Measurements from ENCODE around the gene TEX14. TPM values are rescaled to one million over a fixed set of nuclear protein-coding genes. Genes with fewer than 3 reads are reported as not detected.
"Not testable (repeated sequence)": the region's sequence is repeated elsewhere in the genome, so short reads cannot be mapped to it uniquely, and the experiment has no call there.

The TEX14 gene
- total and polyA plus RNA-seq, 7 donors: 0.09 to 0.36 (median 0.28) TPM; not detected in 2

- intact Hi-C loops (cut with DNase I): no loop called here
- H3K27ac ChIP-seq: no peak overlapping the region
Measured at GRCh38 chr17:58583486-58583885, 108.4 kb downstream of the TEX14 start.

GRCh38 chr17:58582718-58583117 is 109.1 kb downstream of the TEX14 start:
- H3K27ac ChIP-seq; H3K27me3 ChIP-seq; H3K4me1 ChIP-seq; intact Hi-C loops (cut with DNase I); H3K4me3 ChIP-seq; DNase-seq; H3K36me3 ChIP-seq; H3K9me3 ChIP-seq: not testable (repeated sequence)
- WGBS, 2 donors: 77 to 92% methylated on average over 7 of the region's 7 CpGs

More at GRCh38 chr17:58583486-58583885, 108.4 kb downstream of the TEX14 start:
- TF ChIP-seq POLR2A (IDR thresholded peaks at IDR 0.05) (no peak), CTCF (IDR thresholded peaks at IDR 0.05) (no peak), EP300 (IDR thresholded peaks at IDR 0.05) (no peak), POLR2AphosphoS5 (IDR thresholded peaks at IDR 0.05) (no peak)
- H3K27me3 ChIP-seq: no peaks in the 10 kb centered on the region
- H3K4me1 ChIP-seq: peaks cover 0 to 3% (median 0%) of the 10 kb centered on the region in 4 donors
- H3K4me3 ChIP-seq: no peak overlapping the region
- no peaks in the 10 kb centered on the region for H3K9me3 ChIP-seq
- 86 to 87% methylated on average over 5 of the region's 5 CpGs for WGBS, 2 donors
- no peak for DNase-seq
- H3K36me3 ChIP-seq: no peaks in the 10 kb centered on the region

GRCh38 chr17:58580671-58581070 is 111.2 kb downstream of the TEX14 start:
- Histone ChIP-seq H3K27me3 (no peaks in the 10 kb centered on the region), H3K4me3 (no peak overlapping the region), H3K4me1 (no peaks in the 10 kb centered on the region), H3K27ac (no peak overlapping the region), H3K36me3 (no peaks in the 10 kb centered on the region), H3K9me3 (no peaks in the 10 kb centered on the region)
- DNase-seq: no peak
- intact Hi-C loops (cut with DNase I): no loop called here
- TF ChIP-seq POLR2A (IDR thresholded peaks at IDR 0.05): no peak
- no peak for TF ChIP-seq POLR2AphosphoS5 (IDR thresholded peaks at IDR 0.05)
- no peak for TF ChIP-seq CTCF (IDR thresholded peaks at IDR 0.05)
- TF ChIP-seq EP300 (IDR thresholded peaks at IDR 0.05): no peak
- 88 to 93% methylated on average over 2 of the region's 2 CpGs for WGBS, 2 donors

GRCh38 chr17:58577696-58578095 is 114.1 kb downstream of the TEX14 start:
- DNase-seq: no peak
- WGBS, 2 donors: 6 to 24% methylated on average over 7 of the region's 7 CpGs
- intact Hi-C loops (cut with DNase I): no loop called here
- no peaks in the 10 kb centered on the region for H3K27me3 ChIP-seq
- H3K4me3 ChIP-seq: no peak overlapping the region
- no peak for TF ChIP-seq POLR2AphosphoS5 (IDR thresholded peaks at IDR 0.05)
- TF ChIP-seq EP300 (IDR thresholded peaks at IDR 0.05): no peak
- TF ChIP-seq CTCF (IDR thresholded peaks at IDR 0.05): peak in 2 of 4 experiments; percentile 32 to 39
- H3K9me3 ChIP-seq: no peaks in the 10 kb centered on the region
- H3K4me1 ChIP-seq: no peaks in the 10 kb centered on the region
- no peaks in the 10 kb centered on the region for H3K36me3 ChIP-seq
- no peak overlapping the region for H3K27ac ChIP-seq

- WGBS, 2 donors: 16 to 49% methylated on average over 3 of the region's 3 CpGs
- TF ChIP-seq POLR2A (IDR thresholded peaks at IDR 0.05): no peak
- no peak for TF ChIP-seq POLR2AphosphoS5 (IDR thresholded peaks at IDR 0.05)
- TF ChIP-seq EP300 (IDR thresholded peaks at IDR 0.05): no peak
- TF ChIP-seq CTCF (IDR thresholded peaks at IDR 0.05): no peak
- intact Hi-C loops (cut with DNase I): no loop called here
- Histone ChIP-seq H3K4me1 (no peaks in the 10 kb centered on the region), H3K27me3 (no peaks in the 10 kb centered on the region), H3K36me3 (no peaks in the 10 kb centered on the region), H3K4me3 (no peak overlapping the region), H3K27ac (no peak overlapping the region), H3K9me3 (no peaks in the 10 kb centered on the region)
- no peak for DNase-seq
Measured at GRCh38 chr17:58576679-58577367, 115.0 kb downstream of the TEX14 start.
